Stimulated activated CD4-positive, alpha-beta T cell treated with anti-CD3 and anti-CD28 coated beads, Interleukin-1b, Interleukin-23, amount 100 ng/mL, for 1 hour (primary cell): Measurements from ENCODE around the gene NPPA.

Experiments
- DNase-seq, 2 donors: peaks; one replicate each; pipeline ENCODE4 v3.0.0-alpha.2; 2020; ENCODE audit warnings: low read depth in 2 of 2

NPPA gene

DNA sequence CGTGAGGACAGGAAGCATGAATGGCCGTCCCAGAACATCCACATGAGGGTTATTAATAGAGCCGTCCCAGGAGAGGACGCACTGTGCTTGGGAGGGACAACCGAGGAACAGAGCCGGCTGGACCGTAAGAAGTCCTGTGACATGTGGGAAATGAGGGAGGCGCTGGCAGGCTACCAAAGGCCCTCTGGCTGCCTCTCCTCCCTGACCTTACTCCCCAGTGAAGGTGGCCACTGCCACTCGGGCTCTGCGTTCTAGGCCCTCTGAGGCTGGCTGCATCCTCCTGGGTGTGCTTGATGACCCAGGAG lies 26.6 kb upstream of the NPPA start:
- DNase-seq, result no peak

- no peak for DNase-seq
Observed at GRCh38 chr1:11873395-11874257, 26.0 kb upstream of the NPPA start.

DNA sequence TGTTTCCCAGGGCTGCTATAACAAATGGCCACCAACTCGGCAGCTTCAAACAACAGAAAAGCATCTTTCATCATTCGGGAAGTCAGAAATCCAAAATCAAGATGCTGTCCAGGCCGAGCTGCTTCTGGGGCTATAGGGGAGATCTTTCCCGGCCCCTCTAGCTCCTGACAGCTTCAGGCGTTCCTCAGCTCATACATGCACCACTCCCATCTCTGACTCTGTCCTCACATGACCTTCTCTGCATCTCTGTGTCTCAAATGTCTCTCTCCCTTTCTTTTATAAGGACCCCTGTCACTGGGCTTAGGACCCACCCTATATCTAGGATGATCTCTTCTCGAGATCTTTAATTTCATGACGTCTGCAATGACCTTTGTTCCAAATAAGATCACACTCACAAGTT lies 25.0 kb upstream of the NPPA start:
- no peak for DNase-seq

DNA sequence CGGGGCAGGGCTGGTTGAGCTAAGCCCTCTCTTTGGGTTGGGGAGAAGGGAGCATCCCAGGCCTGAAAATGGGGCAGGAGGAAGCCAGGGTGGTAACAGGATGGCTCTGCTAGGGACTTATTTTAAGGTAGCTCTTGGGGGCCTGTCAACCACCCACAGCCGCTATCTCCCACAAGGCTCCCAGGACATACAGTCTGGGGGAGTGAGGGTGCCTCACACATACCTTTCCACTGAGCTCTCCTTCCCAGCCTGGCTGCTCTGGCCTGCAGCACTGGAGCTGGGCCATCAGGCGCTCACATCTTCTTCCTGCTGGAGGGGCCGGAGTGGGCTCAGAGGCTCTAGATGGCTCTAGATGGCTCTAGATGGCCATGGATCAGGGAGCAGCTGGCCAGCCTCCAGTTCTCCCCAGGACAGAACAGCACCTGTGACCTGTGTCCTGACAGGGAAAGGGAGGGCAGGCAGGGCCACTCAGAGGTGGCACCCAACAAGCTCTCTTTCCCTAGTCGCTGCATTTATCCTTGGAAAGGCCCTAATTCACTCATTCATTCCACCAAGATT lies 22.1 kb upstream of the NPPA start:
- no peak for DNase-seq

DNA sequence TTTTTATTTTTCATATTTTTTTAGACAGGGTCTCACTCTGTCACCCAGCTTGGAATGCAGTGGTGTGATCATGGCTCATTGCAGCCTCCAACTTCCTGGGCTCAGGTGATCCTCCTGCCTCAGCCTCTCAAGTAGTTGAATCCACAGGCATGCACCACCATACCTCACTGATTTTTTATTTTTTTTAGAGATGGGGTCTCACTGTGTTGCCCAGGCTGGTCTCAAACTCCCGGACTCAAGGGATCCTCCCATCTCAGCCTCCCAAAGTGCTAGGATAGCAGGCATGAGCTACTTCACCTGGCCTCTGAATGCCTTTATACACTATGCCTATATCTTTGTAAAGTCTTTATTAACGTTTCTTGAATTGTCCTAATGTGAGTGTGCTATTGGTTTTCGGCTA lies 21.5 kb upstream of the NPPA start:
- DNase-seq, result no peak

GRCh38 chr1:11868331-11868980 lies 20.9 kb upstream of the NPPA start:
- no peak for DNase-seq

DNA sequence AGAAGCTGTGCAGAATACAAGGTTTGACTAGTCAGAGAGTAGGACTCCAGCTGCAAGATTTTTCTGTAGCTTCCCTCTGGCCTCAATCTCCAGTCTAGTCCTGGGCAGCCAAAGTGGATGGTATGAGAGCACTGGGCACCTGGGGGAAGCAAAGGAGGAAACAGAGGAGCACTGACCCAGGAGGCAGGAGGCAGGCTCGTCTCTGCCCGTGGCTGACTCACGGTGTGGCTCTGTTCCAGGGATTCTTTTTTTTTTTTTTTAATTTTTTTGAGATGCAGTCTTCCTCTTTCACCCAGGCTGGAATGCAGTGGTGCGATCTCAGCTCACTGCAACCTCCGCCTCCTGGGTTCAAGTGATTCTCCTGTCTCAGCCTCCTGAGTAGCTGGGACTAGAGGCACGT lies 15.3 kb upstream of the NPPA start:
- no peak for DNase-seq

DNA sequence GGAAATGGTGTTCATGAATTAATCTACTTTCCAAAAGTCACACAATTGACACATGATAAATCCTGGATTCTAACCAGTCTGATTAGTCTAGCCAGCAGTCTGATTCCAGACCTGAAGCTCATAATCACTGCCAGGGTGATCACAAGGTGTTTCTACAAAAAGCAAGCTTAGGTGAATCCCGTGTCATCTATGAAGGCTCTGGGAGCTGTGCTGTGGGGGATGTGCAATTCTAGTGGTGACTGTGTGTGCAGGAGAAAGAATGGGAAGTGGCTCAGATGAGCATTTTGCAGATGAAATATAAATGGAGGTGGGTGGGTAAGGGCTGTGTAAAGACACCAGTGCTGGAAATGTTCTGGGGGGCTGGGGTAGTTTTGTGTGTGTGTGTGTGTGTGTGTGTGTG lies 13.0 kb upstream of the NPPA start:
- DNase-seq, result no peak

DNA sequence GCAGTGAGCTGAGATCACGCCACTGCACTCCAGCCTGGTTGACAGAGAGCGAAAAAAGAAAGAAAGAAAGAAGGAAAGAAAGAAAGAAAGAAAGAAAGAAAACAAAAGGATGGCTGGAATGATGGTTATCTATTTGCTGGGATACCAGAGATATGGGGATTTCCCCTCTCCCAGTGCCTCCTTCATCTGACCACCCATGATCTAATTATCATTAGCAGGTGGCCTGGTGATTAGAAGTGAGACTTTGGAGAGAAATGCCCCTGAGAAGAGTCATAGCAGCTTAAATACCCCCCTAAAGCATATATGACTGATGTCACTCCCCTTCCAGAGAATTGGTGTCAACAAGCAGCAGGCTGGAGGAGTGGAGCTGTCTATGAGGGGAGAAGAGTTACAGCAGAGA lies 12.5 kb upstream of the NPPA start:
- no peak for DNase-seq

DNA sequence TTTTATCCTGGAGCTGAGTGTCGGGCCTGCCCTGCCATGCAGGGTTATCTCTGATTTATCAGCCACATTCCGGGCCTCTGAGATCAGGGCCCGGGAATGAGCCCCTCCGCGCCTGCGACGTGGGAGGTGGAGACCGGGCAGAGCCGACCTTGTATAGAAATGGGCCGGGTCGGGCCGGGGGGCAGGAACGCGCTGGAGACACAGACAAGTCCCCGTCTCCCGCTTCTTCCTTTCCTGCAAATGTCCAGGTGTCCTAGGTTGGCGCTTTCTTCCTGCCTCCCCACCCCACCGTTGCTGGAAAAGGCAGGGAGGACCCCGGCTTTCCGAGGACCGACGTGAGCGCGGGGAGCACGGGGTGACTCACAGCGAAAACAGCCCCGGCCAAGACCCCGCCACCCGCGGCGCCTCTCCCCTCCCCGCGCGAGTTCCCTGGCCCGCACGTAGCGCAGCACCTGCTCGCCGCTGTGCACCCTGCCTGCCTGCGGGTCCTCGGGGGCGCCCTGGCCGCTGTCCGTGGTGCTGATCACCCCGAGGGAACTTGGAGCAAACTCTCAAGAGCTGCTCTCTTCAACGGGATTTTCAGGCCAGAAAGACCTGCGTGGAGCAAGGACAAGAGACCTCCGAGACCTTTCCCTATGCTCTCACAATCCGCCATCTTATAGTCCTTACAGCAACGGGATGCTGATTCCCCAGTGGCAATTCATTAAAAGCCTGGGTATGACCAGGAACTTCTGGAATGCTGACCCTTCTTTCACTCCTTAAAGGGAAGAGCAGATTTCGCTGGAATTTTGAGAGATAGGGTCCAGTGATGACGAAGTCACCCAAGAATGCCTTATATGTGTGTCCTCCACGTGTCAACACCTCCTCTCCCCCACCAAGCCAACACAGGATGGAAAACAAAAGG lies 11.6 kb upstream of the NPPA start:
- peak; percentile 16 to 44 for DNase-seq

GRCh38 chr1:11858613-11858967 lies 11.0 kb upstream of the NPPA start, which contains the start of gene NPPB:
TSS of gene NPPB (minus strand) at chr1:11858945. CDS start at chr1:11858833, 112 bp downstream.
- DNase-seq, result no peak

DNA sequence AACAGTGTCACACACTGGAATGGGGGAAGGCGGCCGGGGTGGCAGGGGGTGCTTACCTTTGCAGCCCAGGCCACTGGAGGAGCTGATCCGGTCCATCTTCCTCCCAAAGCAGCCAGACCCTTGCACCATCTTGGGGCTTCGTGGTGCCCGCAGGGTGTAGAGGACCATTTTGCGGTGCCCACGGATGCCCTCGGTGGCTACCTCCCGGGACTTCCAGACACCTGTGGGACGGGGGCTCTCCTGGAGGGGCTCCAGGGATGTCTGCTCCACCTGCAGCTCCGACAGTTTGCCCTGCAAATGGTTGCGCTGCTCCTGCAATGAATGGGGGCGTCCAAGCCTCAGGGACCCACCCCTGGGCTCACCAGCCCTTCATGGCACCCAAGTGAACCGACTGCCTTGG lies 10.6 kb upstream of the NPPA start:
- no peak for DNase-seq

DNA sequence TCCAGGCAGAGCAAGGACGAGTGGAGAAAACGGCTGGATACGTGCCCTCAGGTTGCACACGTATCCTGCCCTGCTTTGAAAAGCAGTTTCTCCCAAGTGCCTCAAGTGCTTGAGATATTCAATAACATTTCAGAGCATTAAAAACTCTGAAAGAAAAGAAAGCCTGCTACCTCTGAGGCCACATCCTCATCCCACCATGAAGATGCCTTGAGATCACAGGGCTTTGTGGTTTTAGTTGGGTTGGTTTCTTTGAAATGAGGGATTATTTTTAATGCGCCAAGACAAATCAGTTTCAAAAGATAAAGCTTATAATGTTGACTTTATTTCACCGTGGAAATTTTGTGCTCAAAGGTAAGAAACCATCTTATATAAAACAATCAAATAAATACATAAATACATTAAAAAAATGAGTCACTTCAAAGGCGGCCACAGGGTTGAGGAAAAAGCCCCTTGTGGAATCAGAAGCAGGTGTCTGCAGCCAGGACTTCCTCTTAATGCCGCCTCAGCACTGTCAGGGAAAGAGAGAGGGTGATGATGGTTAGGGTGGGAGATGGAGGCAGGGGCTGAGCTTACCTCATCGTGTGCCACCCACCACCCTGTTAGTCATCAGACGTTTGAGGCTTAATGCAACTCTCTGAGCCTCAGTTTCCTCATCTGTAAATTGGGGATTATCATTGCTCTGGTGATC lies 9.7 kb upstream of the NPPA start:
- DNase-seq, result no peak

DNA sequence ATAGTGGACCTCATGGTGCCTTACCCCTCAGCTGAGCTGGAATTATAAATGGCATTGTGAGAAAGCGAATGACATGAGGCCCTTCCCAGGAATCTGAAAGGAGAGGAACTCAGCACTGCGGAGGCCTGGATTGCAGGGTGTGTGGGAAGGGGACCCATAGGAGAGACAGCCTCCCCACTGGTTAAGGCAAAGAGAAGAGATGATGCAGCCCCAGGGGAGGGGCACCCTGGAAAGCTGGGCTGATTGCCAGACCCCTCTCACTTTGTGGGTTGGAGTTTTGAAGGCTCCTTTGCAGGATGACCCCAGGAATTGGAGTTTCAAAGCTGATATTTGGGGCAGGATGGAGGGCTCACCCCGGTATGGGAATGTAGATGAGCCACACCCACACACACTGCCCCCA lies 9.1 kb upstream of the NPPA start:
- no peak for DNase-seq

DNA sequence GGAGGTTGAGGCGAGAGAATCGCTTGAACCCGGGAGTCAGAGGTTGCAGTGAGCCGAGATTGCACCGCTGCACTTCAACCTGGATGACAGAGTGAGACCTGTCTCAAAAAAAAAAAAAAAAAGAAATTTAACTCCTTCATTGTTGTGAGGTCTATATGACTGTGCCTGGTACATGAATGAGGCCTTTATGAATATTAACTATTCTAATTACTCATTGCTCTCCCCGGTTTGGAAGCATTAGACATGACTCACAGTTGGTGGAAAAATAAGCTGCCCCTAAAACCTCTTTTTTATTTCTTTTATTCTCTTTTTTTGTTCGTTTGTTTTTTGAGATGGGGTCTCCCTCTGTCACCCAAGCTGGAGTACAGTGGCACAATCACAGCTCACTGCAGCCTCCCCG lies 7.8 kb upstream of the NPPA start:
- no peak for DNase-seq

- no peak for DNase-seq
Observed at GRCh38 chr1:11854519-11854918, 6.9 kb upstream of the NPPA start.

- DNase-seq, result no peak
Observed at GRCh38 chr1:11851180-11851579, 3.6 kb upstream of the NPPA start.

- DNase-seq, result no peak
Observed at GRCh38 chr1:11850156-11850555, 2.6 kb upstream of the NPPA start.

DNA sequence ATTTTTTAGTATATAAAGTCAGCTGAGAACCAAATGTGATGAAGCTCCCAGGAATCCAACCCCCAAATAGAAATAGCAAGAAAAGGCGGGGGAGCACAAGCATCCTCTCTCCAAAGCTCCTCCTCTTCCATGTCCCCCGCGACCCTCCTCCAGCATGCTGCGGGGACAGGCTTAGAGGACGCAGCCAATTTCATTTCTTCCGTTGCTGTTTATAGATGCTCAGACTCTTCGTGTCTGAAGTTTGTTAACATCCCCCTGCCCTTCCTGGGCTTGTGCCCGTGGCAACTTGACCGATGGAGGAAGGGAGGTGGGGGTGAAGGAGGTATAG lies 754 bp upstream of the NPPA start:
- no peak for DNase-seq

DNA sequence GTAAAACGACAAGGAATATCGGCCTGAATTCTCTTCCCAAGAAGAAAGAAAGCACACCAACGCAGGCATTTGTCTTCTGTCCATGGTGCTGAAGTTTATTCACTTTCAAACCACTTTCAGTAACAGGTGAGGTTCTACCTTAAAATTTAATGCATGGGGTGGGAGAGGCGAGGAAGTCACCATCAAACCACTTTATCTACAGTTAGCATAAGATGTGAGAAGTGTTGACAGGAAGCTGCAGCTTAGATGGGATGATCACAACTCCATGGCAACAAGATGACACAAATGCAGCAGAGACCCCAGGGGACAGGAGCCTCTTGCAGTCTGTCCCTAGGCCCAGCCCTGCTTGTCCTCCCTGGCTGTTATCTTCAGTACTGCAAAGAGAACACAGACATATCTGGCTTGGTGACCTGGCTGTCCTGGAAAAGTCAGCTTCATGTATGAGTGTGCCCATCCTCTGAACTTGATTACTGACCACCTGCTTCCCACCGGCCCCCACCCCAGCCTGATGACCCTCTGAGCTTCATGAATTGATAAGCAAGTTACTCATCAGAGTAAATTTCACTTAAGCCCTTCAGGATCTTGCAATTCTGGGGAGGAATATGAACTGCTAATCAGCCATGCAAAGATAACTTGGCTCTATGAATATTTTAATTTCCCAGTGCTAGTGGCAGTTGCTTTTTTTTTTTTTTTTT lies 1.8 kb downstream of the NPPA start:
- no peak for DNase-seq
